Measurements from ENCODE around the gene MSL2. TPM values are rescaled to one million over a fixed set of nuclear protein-coding genes. Genes with fewer than 3 reads are reported as not detected.
A peak's percentile ranks its signal among the peaks of the same experiment; 100 is the strongest.

The MSL2 gene
- total RNA-seq, 1 experiment from 2014 or later: 37.8 TPM

- TF ChIP-seq E2F1 (CRISPR knock-in tag; IDR thresholded peaks at IDR 0.05) (no peak), PRRX2 (CRISPR knock-in tag; IDR thresholded peaks at IDR 0.05) (no peak)
These were observed 9.3 kb downstream of the MSL2 start (continued) for GRCh38 chr3:136186846-136187245.

GRCh38 chr3:136186344-136186743, 9.8 kb downstream of the MSL2 start:
- ATAC-seq (peak; percentile 43), DNase-seq (ENCODE audit: low spot score) (no peak)
- peaks cover 6% of the 10 kb centered on the region; the same call in 1 of the 2 replicates for H3K36me3 Mint-ChIP-seq
- TF ChIP-seq AFF4 (CRISPR knock-in tag; IDR thresholded peaks at IDR 0.05; ENCODE audit: borderline replicate concordance) (no peak), ZNF512 (CRISPR knock-in tag; IDR thresholded peaks at IDR 0.05; ENCODE audit: borderline replicate concordance) (no peak), E2F5 (CRISPR knock-in tag; IDR thresholded peaks at IDR 0.05) (no peak), IRF2 (CRISPR knock-in tag; IDR thresholded peaks at IDR 0.05; ENCODE audit: borderline replicate concordance, low read depth) (no peak), ZNF671 (CRISPR knock-in tag; IDR thresholded peaks at IDR 0.05) (no peak), NR3C1 (CRISPR knock-in tag; conservative IDR thresholded peaks at IDR 0.05; ENCODE audit: low read depth) (no peak), ETV6 (CRISPR knock-in tag; IDR thresholded peaks at IDR 0.05) (no peak), HMGXB4 (CRISPR knock-in tag; IDR thresholded peaks at IDR 0.05) (no peak), CDX4 (CRISPR knock-in tag; IDR thresholded peaks at IDR 0.05; ENCODE audit: borderline replicate concordance) (no peak), PRRX2 (CRISPR knock-in tag; IDR thresholded peaks at IDR 0.05) (no peak), FOXP1 (CRISPR knock-in tag; IDR thresholded peaks at IDR 0.05; ENCODE audit: borderline replicate concordance) (no peak), NR2C2 (CRISPR knock-in tag; IDR thresholded peaks at IDR 0.05) (no peak), TEAD4 (CRISPR knock-in tag; IDR thresholded peaks at IDR 0.05) (no peak), SP1 (CRISPR knock-in tag; conservative IDR thresholded peaks at IDR 0.05) (no peak), OVOL2 (CRISPR knock-in tag; IDR thresholded peaks at IDR 0.05; ENCODE audit: borderline replicate concordance) (no peak), STAT6 (CRISPR knock-in tag; conservative IDR thresholded peaks at IDR 0.05; ENCODE audit: low read depth) (no peak)
- H3K27me3 Mint-ChIP-seq (ENCODE audit: low read depth): no peaks in the 10 kb centered on the region
- no peak overlapping the region for H3K27ac Mint-ChIP-seq
- peaks cover 6% of the 10 kb centered on the region for H3K9me3 Mint-ChIP-seq
- ChIA-PET POLR2A (no interaction called here), CTCF (no interaction called here)
- H3K4me1 Mint-ChIP-seq: peaks cover 55% of the 10 kb centered on the region
- no peak overlapping the region for H3K4me3 Mint-ChIP-seq

Measured in WTC11 (cell line).